Liver (tissue), 9 donors: ENCODE measurements around the gene MKNK1. TPM values are rescaled to one million over a fixed set of nuclear protein-coding genes. Genes with fewer than 3 reads are reported as not detected.

Experiments used
- DNase-seq: peaks from one replicate; pipeline ENCODE4 v3.0.0-alpha.2; 2017; ENCODE audit warnings: low spot score
- H3K27ac ChIP-seq, 2 donors: one replicate each; pipeline ENCODE4 v1.7.0; 2013; ENCODE audit warnings: inconsistent platforms in 2 of 2, low read length in 2 of 2, control low read depth in 1 of 2, low read depth in 1 of 2, mild to moderate bottlenecking in 1 of 2
- H3K27me3 ChIP-seq, 4 donors: one replicate each; pipeline versions ENCODE4 v1.6.1 to v1.7.0; 2013; ENCODE audit warnings: low read length in 3 of 4, inconsistent platforms in 1 of 4, mild to moderate bottlenecking in 1 of 4, moderate library complexity in 1 of 4; ENCODE audit not compliant: control insufficient read depth in 4 of 4, insufficient read depth in 4 of 4
- H3K36me3 ChIP-seq, 4 donors: one replicate each; pipeline versions ENCODE4 v1.6.1 to v1.7.0; 2013; ENCODE audit warnings: low read length in 3 of 4, mild to moderate bottlenecking in 3 of 4, low read depth in 1 of 4, moderate library complexity in 1 of 4; ENCODE audit not compliant: control insufficient read depth in 4 of 4, insufficient read depth in 3 of 4
- H3K4me1 ChIP-seq, 4 donors: one replicate each; pipeline versions ENCODE4 v1.6.1 to v1.7.0; 2013; ENCODE audit warnings: low read length in 3 of 4, mild to moderate bottlenecking in 3 of 4, moderate library complexity in 1 of 4; ENCODE audit not compliant: control insufficient read depth in 4 of 4, insufficient read depth in 4 of 4
- H3K4me3 ChIP-seq, 3 donors: one replicate each; pipeline versions ENCODE4 v1.6.1 to v1.7.0; 2013; ENCODE audit warnings: low read length in 3 of 3, control low read depth in 1 of 3, low read depth in 1 of 3, mild to moderate bottlenecking in 1 of 3
- H3K9ac ChIP-seq, 2 donors: one replicate each; pipeline ENCODE4 v1.7.0; 2013; ENCODE audit warnings: low read length in 2 of 2, mild to moderate bottlenecking in 2 of 2, moderate library complexity in 2 of 2, control low read depth in 1 of 2, low read depth in 1 of 2
- H3K9me3 ChIP-seq, 4 donors: one replicate each; pipeline versions ENCODE4 v1.6.1 to v1.7.0; 2013; ENCODE audit warnings: low read length in 3 of 4; ENCODE audit not compliant: control insufficient read depth in 4 of 4
- ATF3 ChIP-seq: IDR thresholded peaks from 2 replicates; pipeline ENCODE4 v1.6.1; 2016; ENCODE audit warnings: antibody characterized with exemption
- CTCF ChIP-seq: fragments of 150-350 bp; IDR thresholded peaks from 2 replicates; pipeline ENCODE4 v1.5.1; 2017; ENCODE audit warnings: improper control_type of control experiment, low read depth, low read length; ENCODE audit not compliant: missing input control
- EGR1 ChIP-seq, 2 donors: IDR thresholded peaks; 2 replicates each; pipeline ENCODE4 v1.6.1; 2016 to 2018; ENCODE audit warnings: antibody characterized with exemption in 2 of 2, low read depth in 2 of 2
- FOXA1 ChIP-seq: IDR thresholded peaks from 2 replicates; pipeline ENCODE4 v1.6.1; 2016; ENCODE audit warnings: antibody characterized with exemption
- FOXA2 ChIP-seq: IDR thresholded peaks from 2 replicates; pipeline ENCODE4 v1.6.1; 2016; ENCODE audit warnings: antibody characterized with exemption
- GABPA ChIP-seq, 2 donors: IDR thresholded peaks in 1 of 2; conservative IDR thresholded peaks in 1 of 2; 2 replicates each; pipeline ENCODE4 v1.6.1; 2016; ENCODE audit warnings: antibody characterized with exemption in 2 of 2, mild to moderate bottlenecking in 1 of 2, moderate library complexity in 1 of 2
- HNF4A ChIP-seq, 2 donors: conservative IDR thresholded peaks; 2 replicates each; pipeline ENCODE4 v1.6.1; 2016; ENCODE audit warnings: antibody characterized with exemption in 2 of 2, mild to moderate bottlenecking in 2 of 2
- HNF4G ChIP-seq: IDR thresholded peaks from 2 replicates; pipeline ENCODE4 v1.6.1; 2016; ENCODE audit warnings: antibody characterized with exemption
- JUND ChIP-seq, 2 donors: IDR thresholded peaks; 2 replicates each; pipeline ENCODE4 v1.6.1; 2016; ENCODE audit warnings: antibody characterized with exemption in 2 of 2
- MAX ChIP-seq: IDR thresholded peaks from 2 replicates; pipeline ENCODE4 v1.6.1; 2016; ENCODE audit warnings: antibody characterized with exemption
- NR2F2 ChIP-seq: IDR thresholded peaks from 2 replicates; pipeline ENCODE4 v1.6.1; 2016; ENCODE audit warnings: antibody characterized with exemption
- RAD21 ChIP-seq, 2 donors: IDR thresholded peaks; 2 replicates each; pipeline ENCODE4 v1.6.1; 2016; ENCODE audit warnings: antibody characterized with exemption in 2 of 2, mild to moderate bottlenecking in 2 of 2
- REST ChIP-seq: IDR thresholded peaks from 2 replicates; pipeline ENCODE4 v1.6.1; 2016; ENCODE audit warnings: antibody characterized with exemption, mild to moderate bottlenecking
- RXRA ChIP-seq, 2 donors: IDR thresholded peaks; 2 replicates each; pipeline ENCODE4 v1.6.1; 2017 to 2018; ENCODE audit warnings: antibody characterized with exemption in 2 of 2, mild to moderate bottlenecking in 1 of 2
- SP1 ChIP-seq: IDR thresholded peaks from 2 replicates; pipeline ENCODE4 v1.6.1; 2018; ENCODE audit warnings: antibody characterized with exemption, mild to moderate bottlenecking
- TAF1 ChIP-seq: conservative IDR thresholded peaks from 2 replicates; pipeline ENCODE4 v1.6.1; 2016; ENCODE audit warnings: antibody characterized with exemption, mild to moderate bottlenecking
- YY1 ChIP-seq: IDR thresholded peaks from 2 replicates; pipeline ENCODE4 v1.6.1; 2016; ENCODE audit warnings: antibody characterized with exemption, mild to moderate bottlenecking
- ZBTB33 ChIP-seq: IDR thresholded peaks from 2 replicates; pipeline ENCODE4 v1.6.1; 2016; ENCODE audit warnings: antibody characterized with exemption
- WGBS: extraction: QIAGEN DNeasy Blood & Tissue Kit; methylation state at CpG from one replicate; pipeline ENCODE4 v1.1.7; 2013; 5-methylcytosine and 5-hydroxymethylcytosine counted together
- polyA plus RNA-seq, 2 donors: library from polyadenylated mRNA; stranded (reverse) in 1 of 2; unstranded in 1 of 2; fragments of 200-250 nt in 1 of 2; fragments of >200 nt in 1 of 2; fragmentation: Nextera tagmentation in 1 of 2; extraction: Ambion mirVana in 1 of 2; gene quantifications; one replicate each; pipeline versions ENCODE4 v1.2.1 to v1.2.3, GENCODE V29; 2013 to 2015
- total RNA-seq, 2 donors: library from RNA; depleted of rRNA; stranded (reverse); fragments of >200 nt; gene quantifications; one replicate each; pipeline ENCODE4 v1.2.3, GENCODE V29; 2014
- donor health status: healthy.
- donor health status: healthy.
- donor health status: healthy.
- donor health status: healthy.
- donor health status: healthy.

MKNK1 gene
- total and polyA plus RNA-seq, 4 donors: 10.2 to 30.8 (median 18.3) TPM

GRCh38 chr1:46539972-46540371 lies 64.1 kb downstream of the MKNK1 start:
- WGBS: 91% methylated on average over 9 of the region's 9 CpGs
- no peaks in the 10 kb centered on the region for H3K9me3 ChIP-seq
- H3K27me3 ChIP-seq: peaks cover 0 to 4% (median 1%) of the 10 kb centered on the region in 4 donors
- H3K9ac ChIP-seq: no peak overlapping the region
- H3K4me3 ChIP-seq: no peak overlapping the region
- H3K36me3 ChIP-seq: no peaks in the 10 kb centered on the region
- H3K4me1 ChIP-seq: peaks cover 0 to 2% (median 0%) of the 10 kb centered on the region in 4 donors
- no peak overlapping the region for H3K27ac ChIP-seq
- DNase-seq: no peak
- TF ChIP-seq GABPA (IDR thresholded peaks at IDR 0.05 in 1 of 2, conservative IDR thresholded peaks at IDR 0.05 in 1 of 2): no peak
- no peak for TF ChIP-seq RAD21 (IDR thresholded peaks at IDR 0.05)
- no peak for TF ChIP-seq YY1
- no peak for TF ChIP-seq FOXA1
- no peak for TF ChIP-seq EGR1 (IDR thresholded peaks at IDR 0.05; ENCODE audit: low read depth in 2 of 2)
- TF ChIP-seq SP1: no peak
- no peak for TF ChIP-seq FOXA2
- no peak for TF ChIP-seq HNF4A (conservative IDR thresholded peaks at IDR 0.05)
- TF ChIP-seq JUND (IDR thresholded peaks at IDR 0.05): no peak
- TF ChIP-seq ATF3: no peak

GRCh38 chr1:46538147-46538546 lies 65.9 kb downstream of the MKNK1 start:
- Histone ChIP-seq H3K36me3 (no peaks in the 10 kb centered on the region), H3K9ac (no peak overlapping the region), H3K9me3 (no peaks in the 10 kb centered on the region), H3K4me3 (no peak overlapping the region), H3K4me1 (peaks cover 3 to 10% (median 4%) of the 10 kb centered on the region in 4 donors), H3K27ac (no peak overlapping the region), H3K27me3 (peaks cover 0 to 12% (median under 1%) of the 10 kb centered on the region in 4 donors)
- WGBS: 77% methylated on average over 2 of the region's 2 CpGs
- TF ChIP-seq REST: no peak
- no peak for TF ChIP-seq YY1
- no peak for TF ChIP-seq NR2F2
- TF ChIP-seq RAD21 (IDR thresholded peaks at IDR 0.05): no peak
- TF ChIP-seq ZBTB33: no peak
- TF ChIP-seq CTCF: no peak
- no peak for TF ChIP-seq FOXA2
- no peak for TF ChIP-seq EGR1 (IDR thresholded peaks at IDR 0.05; ENCODE audit: low read depth in 2 of 2)
- no peak for TF ChIP-seq GABPA (IDR thresholded peaks at IDR 0.05 in 1 of 2, conservative IDR thresholded peaks at IDR 0.05 in 1 of 2)
- TF ChIP-seq MAX: no peak
- no peak for TF ChIP-seq JUND (IDR thresholded peaks at IDR 0.05)
- no peak for TF ChIP-seq HNF4G
- no peak for TF ChIP-seq HNF4A (conservative IDR thresholded peaks at IDR 0.05)
- no peak for TF ChIP-seq FOXA1
- TF ChIP-seq ATF3: no peak
- no peak for TF ChIP-seq RXRA (IDR thresholded peaks at IDR 0.05)
- no peak for TF ChIP-seq TAF1
- no peak for DNase-seq
